ENCODE measurements around the gene GTF3C4.

GTF3C4 gene
- total RNA-seq = 19.5 to 64.3 (median 46.2) reads per million in 3 experiments

GRCh38 chr9:132670457-132671391 lies at the start of gene GTF3C4:
GTF3C4 (plus strand) TSS chr9:132670464; CDS start chr9:132670599, 135 bp downstream.
- DNase-seq = peak; percentile 66

GRCh38 chr9:132622159-132622558 lies 48.1 kb upstream of the GTF3C4 start:
- no peak for DNase-seq

GRCh38 chr9:132626285-132626684 lies 44.0 kb upstream of the GTF3C4 start:
- no peak for DNase-seq

- DNase-seq = no peak
These were observed 43.2 kb upstream of the GTF3C4 start for GRCh38 chr9:132627106-132627505.

GRCh38 chr9:132627594-132627993 lies 42.7 kb upstream of the GTF3C4 start:
- no peak for DNase-seq

- no peak for DNase-seq
These were observed 41.5 kb upstream of the GTF3C4 start for GRCh38 chr9:132628746-132629145.

- no peak for DNase-seq
These were observed 40.1 kb upstream of the GTF3C4 start for GRCh38 chr9:132630116-132630515.

- no peak for DNase-seq
These were observed 39.5 kb upstream of the GTF3C4 start for GRCh38 chr9:132630811-132631210.

- no peak for DNase-seq
These were observed 39.0 kb upstream of the GTF3C4 start for GRCh38 chr9:132631280-132631679.

GRCh38 chr9:132631685-132632084 lies 38.6 kb upstream of the GTF3C4 start:
- DNase-seq = no peak

GRCh38 chr9:132632413-132633129 lies 37.7 kb upstream of the GTF3C4 start:
- no peak for DNase-seq

GRCh38 chr9:132634327-132634726 lies 35.9 kb upstream of the GTF3C4 start:
- DNase-seq = no peak

GRCh38 chr9:132637351-132637750 lies 32.9 kb upstream of the GTF3C4 start:
- DNase-seq = no peak

- no peak for DNase-seq
These were observed 32.5 kb upstream of the GTF3C4 start for GRCh38 chr9:132637801-132638200.

- DNase-seq = no peak
These were observed 32.0 kb upstream of the GTF3C4 start for GRCh38 chr9:132638240-132638639.

- no peak for DNase-seq
These were observed 30.9 kb upstream of the GTF3C4 start for GRCh38 chr9:132639322-132639721.

GRCh38 chr9:132641216-132641615 lies 29.0 kb upstream of the GTF3C4 start:
- no peak for DNase-seq

- no peak for DNase-seq
These were observed 26.0 kb upstream of the GTF3C4 start for GRCh38 chr9:132644251-132644650.

GRCh38 chr9:132645306-132645705 lies 25.0 kb upstream of the GTF3C4 start:
- DNase-seq = no peak

- DNase-seq = no peak
These were observed 24.6 kb upstream of the GTF3C4 start for GRCh38 chr9:132645711-132646110.

- DNase-seq = no peak
These were observed 23.5 kb upstream of the GTF3C4 start for GRCh38 chr9:132646726-132647125.

- DNase-seq = no peak
These were observed 22.9 kb upstream of the GTF3C4 start for GRCh38 chr9:132647355-132647754.

- DNase-seq = no peak
These were observed 22.5 kb upstream of the GTF3C4 start for GRCh38 chr9:132647806-132648205.

GRCh38 chr9:132648283-132648682 lies 22.0 kb upstream of the GTF3C4 start:
- no peak for DNase-seq
